ENCODE data around the gene SCAND1.
A peak's percentile ranks its signal among the peaks of the same experiment; 100 is the strongest.
"Not testable (repeated sequence)": the region's sequence is repeated elsewhere in the genome, so short reads cannot be mapped to it uniquely, and the experiment has no call there.

Gene SCAND1

DNA sequence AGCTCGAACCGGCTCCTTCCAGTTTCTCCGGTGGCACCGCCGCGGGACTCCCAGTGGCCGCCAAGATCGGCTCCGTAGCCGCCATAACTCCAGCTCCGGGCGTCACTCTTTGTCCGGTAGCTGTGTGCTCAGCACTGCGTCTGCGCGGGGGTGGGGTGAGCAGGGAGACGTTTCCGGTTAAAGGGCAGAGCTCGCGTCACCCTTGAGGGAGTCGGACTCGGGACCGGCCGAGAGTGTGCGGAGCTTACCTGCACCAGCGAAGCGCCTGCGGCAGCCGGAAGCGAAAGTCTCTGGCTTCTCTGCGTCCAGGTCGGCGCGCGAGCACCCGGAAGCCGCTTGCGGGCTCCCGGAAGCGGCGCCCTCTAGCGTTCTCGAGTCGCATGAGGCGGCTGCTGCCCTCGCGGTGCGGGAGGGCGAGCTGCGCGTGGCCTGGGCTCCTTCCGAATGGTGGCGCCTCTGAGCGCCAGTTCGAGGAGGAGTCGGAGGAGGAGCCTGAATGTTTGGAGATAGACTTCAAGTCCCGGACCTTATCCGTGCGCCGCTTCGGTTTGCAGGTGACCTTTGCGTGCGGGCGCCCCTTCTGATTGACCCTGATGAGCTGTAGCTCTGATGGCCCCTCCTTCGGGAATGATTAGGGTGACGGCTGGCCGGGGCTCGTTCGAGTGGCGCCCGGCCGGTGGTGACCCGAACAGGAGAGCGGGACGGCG, at the start of gene SCAND1:
Gene SCAND1, minus strand, starts transcription at position 303 of the 707 bp plus-strand sequence. Its CDS starts 218 bp downstream, at position 85.
- DNase-seq (ENCODE audit: low read depth in 2 of 2), result peak; percentile 86 to 94

DNA sequence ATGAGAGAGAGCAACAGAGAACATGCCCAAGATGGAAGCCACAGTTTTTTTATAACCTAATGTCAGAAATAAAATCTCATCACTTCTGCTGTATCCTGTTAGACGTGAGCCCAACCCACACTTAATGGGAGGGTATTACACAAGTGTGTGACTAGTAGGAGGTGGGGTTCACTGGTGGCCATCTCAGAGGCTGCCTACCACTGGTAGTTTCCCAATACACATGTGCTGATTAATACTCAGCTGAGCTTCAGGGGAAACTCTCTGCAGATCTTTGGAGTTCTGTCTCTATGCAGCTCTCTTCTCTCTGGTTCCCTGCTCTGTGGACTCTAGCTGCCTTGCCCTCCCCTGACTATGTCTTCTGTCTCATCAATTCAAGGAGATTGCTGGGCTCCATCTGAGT, 49.7 kb upstream of the SCAND1 start:
- DNase-seq (ENCODE audit: low read depth in 2 of 2), result no peak

DNA sequence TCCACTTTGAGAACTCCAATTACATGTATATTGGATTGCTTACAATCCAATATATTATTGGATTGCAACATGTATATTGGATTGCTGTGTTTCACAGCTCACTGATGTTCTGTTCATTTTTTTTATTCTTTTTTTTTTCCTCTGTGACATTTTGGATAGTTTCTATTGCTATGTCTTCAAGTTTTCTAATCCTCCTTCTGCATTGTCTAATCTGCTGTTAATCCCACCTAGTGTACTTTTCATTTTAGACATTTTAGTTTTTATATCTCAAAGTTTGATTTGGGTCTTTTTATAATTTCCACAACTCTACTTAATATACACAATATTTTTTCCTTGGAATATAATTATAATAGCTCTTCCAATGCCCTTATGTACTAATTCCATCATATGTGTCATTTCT, 48.6 kb upstream of the SCAND1 start:
- no peak for DNase-seq (ENCODE audit: low read depth in 2 of 2)

DNA sequence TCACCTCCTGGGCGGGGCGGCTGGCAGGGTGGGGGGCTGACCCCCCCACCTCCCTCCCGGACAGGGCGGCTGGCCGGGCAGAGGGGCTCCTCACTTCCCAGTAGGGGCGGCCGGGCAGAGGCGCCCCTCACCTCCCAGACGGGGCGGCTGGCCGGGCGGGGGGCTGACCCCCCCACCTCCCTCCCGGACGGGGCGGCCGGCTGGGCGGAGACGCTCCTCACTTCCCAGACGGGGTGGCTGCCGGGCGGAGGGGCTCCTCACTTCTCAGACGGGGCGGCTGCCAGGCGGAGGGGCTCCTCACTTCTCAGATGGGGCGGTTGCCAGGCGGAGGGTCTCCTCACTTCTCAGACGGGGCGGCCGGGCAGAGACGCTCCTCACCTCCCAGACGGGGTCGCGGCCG, 47.0 kb upstream of the SCAND1 start:
- not testable (repeated sequence) for DNase-seq (ENCODE audit: low read depth in 2 of 2)

DNA sequence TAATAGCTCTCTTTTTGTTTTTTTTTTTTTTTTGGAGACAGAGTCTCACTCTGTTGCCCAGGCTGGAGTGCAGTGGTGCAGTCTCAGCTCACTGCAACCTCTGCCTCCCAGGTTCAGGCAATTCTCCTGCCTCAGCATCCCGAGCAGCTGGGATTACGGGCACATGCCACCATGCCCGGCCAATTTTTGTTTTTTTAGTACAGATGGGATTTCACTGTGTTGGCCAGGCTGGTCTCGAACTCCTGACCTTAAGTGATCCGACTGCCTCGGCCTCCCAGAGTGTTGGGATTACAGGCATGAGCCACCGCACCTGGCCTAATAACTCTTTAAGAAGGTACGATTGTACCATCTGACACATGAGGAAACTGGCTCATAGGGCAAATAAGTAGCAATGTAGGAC, 42.2 kb upstream of the SCAND1 start:
- not testable (repeated sequence) for DNase-seq (ENCODE audit: low read depth in 2 of 2)

DNA sequence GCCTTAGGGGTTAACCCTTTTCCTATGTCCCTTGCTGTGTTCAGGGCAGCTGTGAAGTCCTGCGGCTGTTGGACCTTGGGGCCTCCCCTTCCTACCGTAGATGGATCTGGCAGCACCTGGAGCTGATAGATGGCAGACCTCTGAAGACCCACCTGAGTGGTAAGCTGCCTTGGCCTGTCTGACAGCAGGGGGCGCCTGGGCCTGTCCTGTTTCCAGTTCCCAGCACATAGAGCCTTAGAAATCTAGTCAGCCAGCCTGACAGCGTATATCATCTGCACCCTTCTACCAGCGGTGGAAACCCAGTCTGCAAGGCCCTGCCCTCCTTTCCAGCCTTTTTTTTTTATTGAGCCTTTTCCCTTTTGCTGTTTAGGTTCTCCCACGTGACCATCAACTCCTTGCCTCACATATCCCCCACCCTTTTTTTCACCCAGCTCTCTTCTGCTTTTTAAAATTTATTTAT, 40.7 kb upstream of the SCAND1 start:
- peak; percentile 66 to 71 for DNase-seq (ENCODE audit: low read depth in 2 of 2)

DNA sequence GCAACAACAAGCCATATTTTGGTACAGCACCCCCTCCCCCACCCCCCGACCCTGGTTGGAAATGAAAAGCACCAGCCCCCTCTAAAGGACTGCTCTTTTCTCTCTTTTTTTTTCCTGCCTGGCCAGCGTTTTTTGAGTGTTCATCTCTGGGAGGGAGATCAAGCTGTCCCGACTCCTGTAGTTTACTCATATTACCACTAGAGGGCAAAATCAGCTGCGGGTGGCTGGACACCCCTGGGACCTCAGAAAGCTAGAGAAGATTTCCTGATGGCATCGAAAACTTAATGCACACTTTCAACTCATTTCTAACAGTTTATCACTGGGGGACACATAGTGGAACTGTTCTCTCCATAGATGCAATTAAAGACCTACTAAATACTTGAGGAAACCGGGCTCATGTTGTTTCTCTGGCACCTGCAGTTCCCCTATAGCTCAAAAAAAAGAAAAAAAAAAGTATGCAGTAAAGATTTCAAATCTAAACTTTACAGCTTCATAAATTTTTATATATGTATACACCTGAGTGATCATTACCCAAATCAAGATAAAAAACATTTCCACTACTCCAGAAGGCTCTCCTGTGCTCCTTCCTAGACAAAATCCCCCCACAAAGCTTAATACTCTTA, 38.5 kb upstream of the SCAND1 start:
- DNase-seq (ENCODE audit: low read depth in 2 of 2), result no peak

DNA sequence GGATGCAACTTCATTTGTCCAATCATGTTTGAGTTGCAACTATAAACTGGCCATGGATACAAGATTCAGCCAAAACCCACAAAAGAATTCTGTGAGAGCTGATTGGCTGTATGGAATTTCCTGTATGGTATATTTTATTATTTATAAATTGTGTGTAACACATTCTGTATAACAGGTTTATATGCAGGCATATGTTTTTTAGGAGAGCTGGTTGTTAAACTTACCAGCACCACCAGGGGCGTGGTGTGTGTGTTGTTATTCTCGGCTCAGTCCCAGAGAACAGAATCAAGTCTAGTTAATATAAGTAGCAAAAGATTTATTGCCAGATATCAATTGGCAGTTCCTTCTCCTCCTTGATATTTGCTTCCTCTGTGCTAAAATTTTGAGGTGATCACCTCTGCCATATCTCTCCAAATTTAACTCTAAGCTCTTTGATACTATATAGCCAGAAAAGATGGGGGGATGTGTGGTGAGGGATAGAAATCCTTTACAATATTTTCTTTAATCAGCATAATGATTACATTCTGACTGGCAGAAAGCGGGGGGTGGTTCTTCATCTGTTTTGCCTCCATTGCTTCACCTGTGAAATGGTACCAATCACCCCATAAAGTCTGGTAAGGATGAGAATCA, 37.0 kb upstream of the SCAND1 start:
- DNase-seq (ENCODE audit: low read depth in 2 of 2), result no peak

DNA sequence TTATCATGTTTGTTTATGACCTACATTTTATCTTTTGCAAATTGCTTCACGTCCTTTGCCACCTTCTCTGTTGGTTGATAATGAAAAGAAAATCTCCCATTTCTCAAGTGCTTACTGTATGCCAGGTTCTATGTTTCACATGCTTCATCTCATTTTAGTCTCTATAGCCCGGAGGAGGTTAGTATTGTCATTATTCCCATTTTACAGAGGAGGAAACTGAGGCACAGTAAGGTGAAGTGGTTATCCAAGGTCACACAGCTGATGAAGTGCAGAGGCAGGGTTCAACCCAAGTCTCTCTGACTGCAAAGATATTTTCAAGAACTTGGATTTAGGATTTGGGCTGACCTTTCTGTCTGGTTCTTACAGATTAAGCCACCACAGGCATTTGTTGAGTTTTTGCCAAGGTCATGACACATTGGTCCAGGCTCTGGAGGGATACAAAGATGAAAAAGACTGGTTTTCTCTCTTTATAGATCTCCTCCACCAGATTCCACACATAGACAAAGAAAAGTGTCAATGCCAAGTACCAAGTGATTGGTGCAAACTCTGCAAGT, 34.7 kb upstream of the SCAND1 start:
- DNase-seq (ENCODE audit: low read depth in 2 of 2), result no peak

DNA sequence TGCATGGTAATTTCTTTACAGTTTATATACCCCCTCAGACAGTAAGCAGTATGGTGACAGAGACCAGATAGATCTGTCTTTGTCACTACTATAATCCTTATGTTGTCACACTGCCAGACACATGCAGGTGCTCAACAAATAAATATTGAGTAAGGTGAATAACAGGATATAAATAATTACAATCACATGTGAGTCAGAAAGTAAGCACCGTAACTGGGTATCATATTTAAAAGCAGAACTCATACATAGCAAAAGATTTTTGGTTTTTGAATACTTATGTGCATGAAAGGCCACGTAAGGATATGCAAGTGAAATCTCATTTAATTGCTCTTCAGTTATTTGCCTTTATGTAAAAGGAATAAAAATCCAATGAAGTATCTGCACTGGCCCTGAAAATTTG, 31.5 kb upstream of the SCAND1 start:
- no peak for DNase-seq (ENCODE audit: low read depth in 2 of 2)

DNA sequence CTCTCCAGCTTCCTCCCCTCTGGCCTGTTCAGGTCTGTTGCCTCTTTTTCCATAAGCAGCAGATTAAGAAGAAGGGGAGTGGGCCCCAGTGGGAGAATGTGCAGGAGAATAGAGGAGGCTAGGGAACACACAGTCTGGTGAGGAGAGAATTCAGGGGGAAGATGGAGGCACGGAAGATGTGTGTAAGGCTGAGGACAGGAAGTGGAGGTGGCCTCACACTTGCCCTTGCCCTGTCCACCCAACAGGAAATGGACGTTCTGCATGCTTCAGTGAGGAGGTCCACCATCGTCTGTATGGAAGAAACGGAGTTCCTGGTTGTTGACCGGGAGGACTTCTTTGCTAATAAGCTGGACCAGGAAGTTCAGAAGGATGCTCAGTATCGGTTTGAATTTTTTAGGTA, 30.1 kb upstream of the SCAND1 start:
- no peak for DNase-seq (ENCODE audit: low read depth in 2 of 2)

DNA sequence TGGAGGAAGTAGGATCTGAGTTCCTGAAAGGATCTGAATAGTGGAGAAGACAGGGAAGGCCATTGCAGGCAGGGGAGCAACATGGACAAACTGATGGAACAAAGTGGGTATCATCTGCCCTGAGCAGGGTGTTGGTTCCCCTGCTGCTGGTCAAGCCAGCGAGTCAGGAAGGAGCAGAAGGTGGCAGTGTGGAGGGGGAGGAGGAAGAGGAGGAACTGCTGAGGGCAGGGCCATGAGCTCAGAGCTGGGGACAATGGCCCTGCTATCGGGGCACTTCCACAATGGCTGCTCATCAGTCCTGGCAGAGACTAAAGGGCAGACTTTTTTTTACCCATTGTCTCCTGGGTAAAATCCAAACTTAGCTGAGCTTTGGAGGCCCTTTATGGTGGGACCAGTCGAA, 27.7 kb upstream of the SCAND1 start:
- no peak for DNase-seq (ENCODE audit: low read depth in 2 of 2)

DNA sequence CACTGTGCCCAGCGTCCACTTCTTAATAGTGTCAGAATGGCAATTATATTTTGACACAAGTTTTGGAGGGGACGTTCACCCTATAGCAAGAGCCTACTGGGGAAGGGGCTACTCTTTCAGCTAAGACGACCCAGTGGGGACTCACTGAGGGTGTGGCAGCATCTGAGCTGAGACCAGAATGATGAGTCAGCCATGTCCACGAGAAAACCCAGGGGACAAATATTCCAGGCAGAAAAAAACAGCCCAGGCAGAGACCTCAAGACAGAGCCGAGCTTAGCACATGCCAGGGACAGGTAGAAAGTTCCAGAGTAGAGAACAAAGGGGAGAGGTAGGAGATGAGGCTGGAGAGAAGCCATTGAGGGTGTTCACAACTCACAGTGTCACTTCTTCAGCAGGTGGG, 25.2 kb upstream of the SCAND1 start:
- no peak for DNase-seq (ENCODE audit: low read depth in 2 of 2)

DNA sequence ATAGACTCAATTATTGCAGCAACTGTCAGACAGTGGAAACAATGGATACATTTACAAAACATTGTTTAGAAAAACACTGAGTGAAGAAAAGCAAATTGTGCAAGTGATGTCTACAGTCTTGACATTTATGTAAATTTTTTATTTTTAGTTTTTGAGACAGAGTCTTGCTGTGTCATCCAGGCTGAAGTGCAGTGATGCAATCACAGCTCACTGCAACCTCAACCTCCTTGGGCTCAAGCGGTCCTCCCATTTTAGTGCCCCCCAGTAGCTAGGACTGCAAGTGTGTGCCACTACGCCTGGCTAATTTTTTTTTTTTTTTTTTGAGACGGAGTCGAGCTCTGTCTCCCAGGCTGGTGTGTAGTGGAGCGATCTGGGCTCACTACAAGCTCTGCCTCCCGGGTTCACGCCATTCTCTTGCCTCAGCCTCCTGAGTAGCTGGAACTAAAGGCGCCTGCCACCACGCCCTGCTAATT, 23.8 kb upstream of the SCAND1 start:
- DNase-seq (ENCODE audit: low read depth in 2 of 2), result no peak

DNA sequence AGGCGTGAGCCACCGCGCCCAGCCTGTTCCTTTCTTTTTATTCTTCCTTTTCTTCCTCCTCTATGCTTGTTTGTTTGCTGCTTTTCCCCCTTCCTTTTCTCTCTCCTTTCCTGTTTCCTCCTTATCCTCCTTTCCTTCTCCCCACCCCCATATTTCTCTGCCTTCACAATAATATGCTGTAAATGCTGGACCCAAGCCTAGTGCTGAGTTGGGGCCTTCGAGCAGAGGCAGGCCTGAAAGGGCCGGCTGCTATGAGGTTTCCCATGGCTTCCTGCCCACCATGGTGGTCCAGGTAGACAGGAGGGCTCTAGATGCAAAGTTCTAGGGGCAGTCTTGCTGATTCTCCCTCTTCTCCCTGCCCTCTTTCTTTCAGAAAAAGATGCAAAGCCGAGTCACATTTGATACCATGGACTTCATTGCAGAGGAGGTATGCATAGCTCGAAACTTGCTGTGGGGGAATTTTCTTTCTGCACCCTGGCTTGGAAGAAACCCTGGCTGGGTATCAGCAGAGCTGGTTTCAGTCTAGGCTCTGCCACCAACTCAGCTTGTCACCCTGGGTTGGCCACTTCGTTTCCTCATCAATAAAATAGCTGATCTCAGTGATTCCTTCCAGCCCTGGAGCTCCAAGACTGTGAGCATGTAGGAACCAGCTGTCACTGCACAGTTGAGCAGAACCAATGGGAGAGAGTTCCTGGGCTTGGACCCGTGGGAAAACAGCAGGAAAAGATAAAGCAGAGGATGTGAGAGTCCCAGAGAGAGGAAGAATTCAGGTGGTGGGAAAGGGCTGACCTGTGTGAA, 21.5 kb upstream of the SCAND1 start:
- no peak for DNase-seq (ENCODE audit: low read depth in 2 of 2)

DNA sequence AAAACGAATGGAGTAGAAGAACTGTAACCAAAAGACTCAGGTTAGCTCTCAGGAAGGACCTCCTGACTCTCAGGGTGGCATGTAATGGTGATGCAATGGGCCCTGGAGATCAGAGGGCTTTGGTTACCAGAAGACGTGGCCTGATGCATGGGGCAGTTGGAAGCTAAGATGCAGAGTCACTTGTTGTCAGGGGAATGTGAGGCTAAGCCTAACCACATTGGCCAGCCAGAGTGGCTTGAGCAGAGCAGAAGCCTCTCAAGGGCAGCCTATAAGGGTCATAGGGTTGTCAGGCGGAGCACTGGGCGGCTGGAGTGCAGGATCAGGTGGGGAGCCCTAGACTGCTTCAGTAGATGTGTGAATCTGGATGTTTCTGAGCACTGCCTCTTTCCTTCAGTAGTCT, 20.0 kb upstream of the SCAND1 start:
- no peak for DNase-seq (ENCODE audit: low read depth in 2 of 2)

DNA sequence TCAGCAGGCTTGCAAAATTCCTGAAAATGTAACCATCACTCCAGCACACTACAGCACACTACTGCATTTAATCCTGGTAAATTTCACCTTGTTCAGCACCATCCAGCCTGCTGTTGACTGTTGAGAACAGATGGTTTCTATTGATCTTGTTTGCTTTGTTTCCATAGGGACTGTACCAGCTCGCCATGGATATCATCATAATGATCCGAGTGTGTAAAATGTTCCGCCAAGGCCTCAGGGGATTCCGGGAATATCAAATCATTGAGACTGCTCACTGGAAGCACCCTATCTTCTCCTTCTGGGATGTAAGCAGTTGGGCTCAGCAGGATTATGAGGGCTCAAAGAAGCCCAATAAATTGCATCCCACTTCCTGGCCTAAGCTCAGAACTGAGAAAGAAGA, 18.2 kb upstream of the SCAND1 start:
- no peak for DNase-seq (ENCODE audit: low read depth in 2 of 2)

DNA sequence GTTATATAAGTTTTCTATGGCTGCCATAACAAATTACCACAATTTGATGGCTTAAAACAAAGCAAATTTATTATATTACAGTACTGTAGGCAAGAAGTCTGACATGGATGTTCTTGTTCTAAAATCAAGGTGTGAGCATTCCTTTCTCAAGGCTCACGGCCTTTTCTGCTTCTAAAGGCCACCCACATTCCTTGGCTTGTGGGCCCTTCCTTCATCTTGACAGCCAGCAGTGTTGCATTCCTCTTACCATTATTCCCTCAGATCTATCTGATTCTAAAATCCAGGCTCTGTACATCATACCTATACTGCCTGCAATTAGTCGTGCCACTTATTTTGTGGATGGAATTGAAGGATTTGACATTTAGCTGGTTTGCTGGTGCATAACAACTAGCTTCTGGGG, 17.7 kb upstream of the SCAND1 start:
- no peak for DNase-seq (ENCODE audit: low read depth in 2 of 2)

DNA sequence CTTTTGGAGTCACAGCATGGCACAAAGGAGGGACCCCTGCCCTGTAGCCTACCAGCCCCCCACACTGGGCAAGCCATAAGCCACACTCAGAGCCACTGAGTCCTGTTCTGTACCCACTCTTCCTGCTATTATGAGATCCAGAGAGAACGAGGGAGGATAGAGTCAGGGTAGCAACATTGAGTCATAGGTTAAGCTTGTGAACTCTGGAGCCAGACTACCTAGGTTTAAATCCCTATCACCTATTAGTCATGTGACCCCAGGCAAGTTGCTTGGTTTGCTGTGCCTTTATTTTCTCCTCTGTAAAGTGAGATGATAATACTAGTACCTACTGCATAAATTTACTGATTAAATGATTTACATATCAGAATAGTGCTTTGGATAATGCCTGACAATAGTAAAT, 14.6 kb upstream of the SCAND1 start:
- DNase-seq (ENCODE audit: low read depth in 2 of 2), result no peak

DNA sequence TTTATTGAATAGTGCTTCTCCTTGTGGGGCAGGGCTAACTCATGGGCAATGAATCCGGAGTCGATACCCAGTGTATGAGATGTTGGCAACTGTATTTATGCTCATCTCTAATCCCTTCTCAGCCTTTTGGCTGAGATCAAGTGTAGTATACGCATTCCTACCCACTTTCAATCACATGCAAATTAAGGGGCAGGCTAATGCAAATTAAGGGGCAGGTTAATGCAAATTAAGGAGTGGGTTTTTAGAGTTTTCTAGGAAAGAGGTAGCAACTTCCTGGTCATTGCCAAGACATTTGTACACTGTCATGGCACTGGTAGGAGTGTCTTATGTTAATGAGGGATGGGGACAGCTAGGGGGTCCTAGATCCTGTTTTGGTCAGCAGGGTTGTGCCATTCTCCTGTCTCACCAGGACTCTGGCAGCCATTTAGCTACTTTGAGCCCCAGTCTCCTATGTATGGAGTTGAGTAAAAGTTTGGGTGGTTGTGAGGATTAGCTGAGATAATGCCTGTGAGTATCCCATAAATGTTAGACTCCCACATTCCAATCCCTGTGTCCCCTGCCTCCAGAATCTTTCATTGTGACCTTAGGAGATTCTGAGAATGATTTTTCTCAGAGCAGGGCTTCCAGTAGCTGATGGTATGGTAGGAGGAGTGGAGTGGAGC, 13.8 kb upstream of the SCAND1 start, which contains the start of gene CNBD2:
Gene CNBD2, plus strand, starts transcription at position 612 of the 662 bp plus-strand sequence. CDS start 173 bp downstream, outside the sequence.
- DNase-seq (ENCODE audit: low read depth in 2 of 2), result no peak

DNA sequence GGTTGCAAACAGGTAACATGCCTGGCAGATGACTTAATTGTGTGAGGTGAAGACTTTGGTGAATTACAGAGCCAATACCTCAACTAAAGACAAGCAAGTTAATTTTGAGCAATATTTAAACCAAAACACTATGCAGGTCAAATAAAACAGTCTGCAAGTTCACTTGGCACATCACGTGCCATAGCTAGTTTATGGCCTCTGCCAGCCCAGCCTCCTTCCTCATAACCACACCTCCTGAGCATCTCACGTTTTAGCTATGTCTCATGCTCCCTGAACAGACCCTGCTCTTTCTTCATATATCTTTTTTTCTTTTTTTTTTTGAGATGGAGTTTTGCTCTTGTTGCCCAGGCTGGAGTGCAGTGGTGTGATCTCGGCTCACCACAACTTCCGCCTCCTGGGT, 9.6 kb upstream of the SCAND1 start:
- DNase-seq (ENCODE audit: low read depth in 2 of 2), result no peak
